Placental pericyte (primary cell): ENCODE measurements around the gene ABCB10. TPM values are rescaled to one million over a fixed set of nuclear protein-coding genes. Genes with fewer than 3 reads are reported as not detected.

Source experiments
- small RNA-seq: library from RNA; depleted of rRNA; stranded (forward); fragments of <200 nt; gene quantifications from one replicate; pipeline ENCODE3, GENCODE V24; 2012; ENCODE audit warnings: low replicate concordance
- total RNA-seq: library from RNA; depleted of rRNA; stranded (reverse); fragments of >200 nt; gene quantifications from 2 replicates; pipeline ENCODE4 v1.2.3, GENCODE V29; 2012

The ABCB10 gene
- total RNA-seq: 16.2 and 29.8 TPM in 2 replicates

DNA sequence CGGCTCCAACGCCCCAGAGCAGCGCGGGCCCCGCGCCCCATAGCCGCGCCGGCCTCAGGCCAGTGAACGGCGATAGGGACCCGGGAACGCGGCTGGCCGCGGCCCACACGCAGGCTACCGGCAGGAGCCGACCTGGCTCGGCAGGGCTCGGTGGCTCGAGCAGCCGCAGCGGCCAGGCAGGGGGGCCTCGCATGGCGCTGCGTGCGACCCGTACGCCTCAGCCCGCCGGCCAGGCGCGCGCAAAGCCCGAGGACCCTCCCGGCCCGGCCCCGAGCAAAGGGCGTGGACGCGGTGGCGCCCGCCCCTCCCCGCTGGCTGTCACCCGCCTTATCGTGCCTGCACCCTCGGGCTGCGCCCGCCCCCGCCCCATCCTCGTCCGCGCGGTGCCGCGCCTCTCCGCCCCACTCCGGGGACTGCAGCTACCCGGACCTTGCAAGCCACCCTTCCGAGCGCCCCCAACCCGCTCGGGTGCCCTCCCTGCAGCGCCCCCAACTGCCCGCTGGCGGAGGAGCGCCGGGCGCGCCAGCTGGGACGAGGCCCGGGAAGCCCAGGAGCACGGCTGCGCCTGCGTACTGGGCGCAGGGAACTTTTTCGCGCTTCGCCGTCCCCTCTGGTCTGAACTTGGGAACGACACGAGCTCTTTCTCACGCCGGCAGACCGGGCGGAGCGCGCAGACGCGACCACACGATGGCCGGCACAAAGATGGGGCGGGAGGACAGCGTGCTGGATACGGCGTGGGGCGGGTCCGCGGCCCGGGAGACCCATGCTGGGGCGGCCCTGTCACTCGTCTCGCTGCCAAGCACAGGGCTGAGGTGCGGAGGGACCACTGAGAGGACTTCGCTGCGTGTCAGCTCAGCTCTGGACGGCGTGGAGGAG is at the start of gene ABCB10:
TSS of gene ABCB10 (minus strand) at position 248 of the 876 bp plus-strand sequence. CDS start at position 193, 55 bp downstream.

DNA sequence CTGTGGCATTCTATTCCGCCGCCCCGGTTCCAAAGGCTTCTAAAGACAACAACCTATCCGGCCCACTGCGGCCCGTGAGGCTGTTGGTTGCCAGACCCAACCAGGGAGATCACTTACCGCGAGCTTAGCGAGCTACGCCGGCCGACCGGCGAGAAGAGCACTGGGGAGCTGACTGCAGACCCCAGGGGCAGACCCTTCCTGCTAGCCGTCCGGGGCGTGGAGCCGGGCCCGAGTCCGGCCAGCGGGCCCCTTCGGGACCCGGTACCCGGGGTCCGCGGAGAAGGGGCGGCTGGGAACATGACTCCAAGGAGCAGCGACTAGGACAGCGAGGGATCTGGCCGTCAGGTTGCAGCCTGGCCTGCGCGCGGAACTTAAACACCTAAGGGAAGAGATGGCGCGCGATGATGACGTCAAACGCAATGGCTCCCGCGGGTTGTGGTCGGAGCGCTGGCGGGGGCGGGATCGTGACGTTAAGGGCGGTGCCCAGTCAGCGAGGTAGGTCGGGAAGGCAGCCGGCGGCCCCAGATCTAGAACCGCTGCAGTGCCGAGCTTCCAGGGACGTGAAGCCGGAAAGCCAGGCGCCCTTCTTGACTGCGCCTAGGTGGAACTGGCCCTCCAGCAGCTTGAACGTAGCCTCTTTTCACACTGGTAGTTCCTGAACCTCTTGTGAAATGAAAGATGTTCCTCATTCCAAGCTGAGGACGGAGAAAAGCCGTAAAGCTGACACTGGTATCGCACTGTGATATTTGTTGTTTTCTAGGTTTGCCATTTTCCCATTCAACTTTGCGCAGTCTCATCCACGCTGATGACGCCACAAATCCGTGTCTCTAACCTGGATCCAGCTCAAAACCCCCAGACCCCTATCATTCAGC is 50.3 kb downstream of the ABCB10 start, which contains the start of gene NUP133:
TSS of gene NUP133 (minus strand) at position 391 of the 872 bp plus-strand sequence. CDS start at position 299, 92 bp downstream.

Small RNA genes lying within 50 kb of the gene (small RNA-seq; reads per million reads assigned to genes)
- gene HMGN2P19: not detected
- not detected for gene RNA5SP78
- gene RNU4-21P: not detected

Other genes with a start within 250 kb of the ABCB10 start
- gene CCSAP, start 215.7 kb downstream of the ABCB10 start, total RNA-seq: 2.0 and 11.5 TPM in 2 replicates
- not detected in 2 replicates for gene ACTA1, start 124.6 kb downstream of the ABCB10 start, total RNA-seq
- gene NUP133, start 50.4 kb downstream of the ABCB10 start, total RNA-seq: 23.6 and 44.5 TPM in 2 replicates
- 15.8 and 30.8 TPM in 2 replicates for gene TAF5L, start 67.4 kb upstream of the ABCB10 start, total RNA-seq
- gene URB2, start 67.5 kb upstream of the ABCB10 start, total RNA-seq: 9.2 and 20.8 TPM in 2 replicates